Daoy (cell line): ENCODE data around the gene GLYR1. TPM values are rescaled to one million over a fixed set of nuclear protein-coding genes. Genes with fewer than 3 reads are reported as not detected.

Experiments used
- DNase-seq: peaks from one replicate; pipeline ENCODE4 v3.0.0-alpha.2; 2015; ENCODE audit warnings: low read depth
- total RNA-seq: library from RNA; depleted of rRNA; stranded (reverse); fragments of >200 nt; shearing (Covaris generic); gene quantifications from 2 replicates; pipeline ENCODE4 v1.2.3, GENCODE V29; 2014

GLYR1 gene
- total RNA-seq, 1 experiment from 2014 or later, result 25.7 TPM

- no peak for DNase-seq
Measured at GRCh38 chr16:4880006-4880580, 33.0 kb upstream of the GLYR1 start.

DNA sequence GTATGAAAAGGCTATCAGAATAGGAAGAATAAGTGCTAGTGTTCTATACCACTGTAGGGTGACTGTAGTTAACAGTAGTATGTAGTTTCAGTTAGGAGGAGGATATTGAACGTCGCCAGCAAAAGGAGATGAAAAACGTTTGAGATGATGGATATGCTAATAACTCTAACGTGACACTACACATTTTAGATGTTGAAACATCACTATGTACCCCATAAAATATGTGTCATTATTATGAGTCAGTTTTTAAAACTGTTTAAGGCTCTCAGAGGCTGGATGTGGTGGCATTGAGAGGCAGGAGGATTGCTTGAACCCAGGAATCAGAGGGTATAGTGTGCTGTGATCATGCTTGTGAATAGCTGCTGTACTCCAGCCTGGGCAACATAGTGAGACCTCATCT is 32.0 kb upstream of the GLYR1 start:
- no peak for DNase-seq

DNA sequence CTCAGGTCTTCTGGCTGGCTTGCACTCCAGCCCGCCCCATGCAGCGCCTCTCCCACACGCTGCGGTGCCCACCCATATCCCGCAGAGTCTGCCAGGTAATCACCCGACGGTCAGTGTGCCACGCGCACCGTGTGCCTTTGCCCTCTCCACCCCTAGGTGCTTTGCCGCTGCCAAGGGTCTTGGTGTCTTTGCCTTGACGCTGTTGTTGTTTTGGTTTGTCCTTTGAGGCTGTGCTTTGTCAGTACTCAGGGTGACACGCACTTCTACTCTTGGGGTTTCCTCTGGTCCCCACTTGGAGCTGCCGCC is 30.2 kb upstream of the GLYR1 start:
- DNase-seq, result no peak

GRCh38 chr16:4876646-4877379 is 29.7 kb upstream of the GLYR1 start:
- no peak for DNase-seq

DNA sequence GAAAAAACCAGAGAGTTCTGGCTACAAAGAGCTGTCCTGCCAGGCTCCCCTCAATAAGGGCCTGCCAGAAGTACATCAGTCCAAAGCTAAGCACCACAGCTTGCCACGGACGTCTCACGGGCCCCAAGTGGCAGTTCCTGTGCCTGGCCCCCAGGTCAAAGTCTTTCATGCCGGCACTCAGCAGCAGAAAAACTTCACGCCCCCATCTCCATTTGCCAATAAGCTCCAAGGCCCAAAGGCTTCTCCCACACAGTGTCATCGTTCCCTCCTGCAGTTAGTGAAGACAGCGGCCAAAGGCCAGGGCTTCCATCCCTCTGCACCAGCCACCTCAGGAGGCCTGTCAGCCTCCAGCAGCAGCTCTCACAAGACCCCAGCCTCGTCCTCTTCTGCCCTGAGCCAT is 27.6 kb upstream of the GLYR1 start:
- no peak for DNase-seq

- no peak for DNase-seq
Measured at GRCh38 chr16:4873091-4873490, 26.0 kb upstream of the GLYR1 start.

DNA sequence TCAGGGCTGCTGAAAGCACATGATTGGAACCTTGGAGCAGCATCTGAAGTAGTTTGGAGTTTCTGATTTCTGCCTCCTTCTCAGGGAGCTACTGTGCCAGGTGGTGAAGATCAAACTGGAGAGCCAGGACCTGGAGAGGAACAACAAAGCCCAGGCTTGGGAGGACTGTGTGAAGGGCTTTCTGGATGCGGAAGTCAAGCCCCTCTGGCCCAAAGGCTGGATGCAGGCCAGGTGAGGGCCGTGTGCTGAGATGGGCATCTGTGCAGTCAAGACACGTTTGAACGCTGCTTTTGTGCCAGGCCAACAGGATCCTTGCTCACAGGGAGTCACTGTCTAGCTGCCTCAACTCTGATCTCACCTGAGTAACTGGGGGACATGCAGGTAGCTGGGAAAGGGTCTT is 24.0 kb upstream of the GLYR1 start:
- no peak for DNase-seq

DNA sequence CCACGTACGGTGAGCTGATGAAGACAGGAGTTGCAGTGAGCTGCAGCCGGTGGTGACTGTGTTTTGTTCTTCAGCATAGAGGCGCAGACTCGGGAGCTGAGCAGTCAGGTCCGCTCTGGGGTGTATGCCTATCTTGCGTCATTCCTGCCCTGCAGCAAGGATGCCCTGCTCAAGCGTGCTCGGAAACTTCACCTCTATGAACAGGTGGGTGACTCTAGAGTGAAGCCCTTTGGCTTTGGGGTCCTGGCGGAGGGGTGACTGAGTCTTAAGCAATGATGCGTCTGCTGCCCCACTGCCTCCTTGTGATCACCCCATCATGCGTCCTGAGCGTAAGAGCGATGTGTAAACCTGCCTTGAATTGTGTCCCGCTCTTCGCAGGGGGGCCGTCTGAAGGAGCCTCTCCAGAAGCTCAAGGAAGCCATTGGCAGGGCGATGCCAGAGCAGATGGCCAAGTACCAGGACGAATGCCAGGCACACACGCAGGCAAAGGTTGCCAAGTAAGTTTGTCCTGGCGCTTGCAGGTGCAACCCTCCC is 23.1 kb upstream of the GLYR1 start:
- DNase-seq, result no peak

- no peak for DNase-seq
Measured at GRCh38 chr16:4869147-4869805, 22.2 kb upstream of the GLYR1 start.

DNA sequence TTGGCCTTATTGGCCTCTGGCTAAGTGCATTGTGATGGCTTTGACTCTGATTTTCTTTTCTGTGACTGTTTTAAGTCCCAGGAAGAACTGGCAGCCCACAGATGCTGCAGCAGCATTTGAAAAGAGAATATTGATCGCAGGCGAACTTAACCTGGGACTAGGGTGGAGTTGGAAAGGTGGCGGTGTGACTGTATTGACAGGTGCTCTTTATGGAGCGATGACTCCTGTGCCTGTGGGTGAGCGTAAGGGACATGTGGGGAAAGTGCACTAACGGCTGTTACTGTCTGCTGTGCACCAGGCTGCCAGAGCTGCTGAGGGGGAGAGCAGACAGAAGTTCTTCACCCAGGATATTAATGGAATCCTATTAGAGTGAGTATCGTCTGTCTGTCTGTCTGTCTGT is 21.4 kb upstream of the GLYR1 start:
- no peak for DNase-seq

DNA sequence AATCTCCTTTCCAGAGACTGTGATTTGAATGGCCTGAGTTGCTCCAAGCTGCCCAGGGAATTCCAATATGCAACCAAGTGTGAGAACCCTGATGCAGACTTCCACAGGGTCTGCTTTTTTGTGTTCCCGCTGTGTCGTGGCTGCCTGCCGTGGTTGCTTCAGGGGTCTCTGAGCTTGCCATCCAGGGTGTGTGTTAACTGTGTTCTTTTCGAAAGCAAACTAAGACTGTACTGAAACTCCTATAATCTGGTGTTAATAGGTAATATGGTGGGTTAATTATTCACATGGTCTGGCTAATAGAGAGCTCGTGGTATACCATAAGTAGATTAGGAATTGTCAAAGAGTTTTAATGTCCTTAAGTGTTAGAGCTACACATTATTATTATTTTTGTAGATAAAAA is 20.9 kb upstream of the GLYR1 start:
- no peak for DNase-seq

DNA sequence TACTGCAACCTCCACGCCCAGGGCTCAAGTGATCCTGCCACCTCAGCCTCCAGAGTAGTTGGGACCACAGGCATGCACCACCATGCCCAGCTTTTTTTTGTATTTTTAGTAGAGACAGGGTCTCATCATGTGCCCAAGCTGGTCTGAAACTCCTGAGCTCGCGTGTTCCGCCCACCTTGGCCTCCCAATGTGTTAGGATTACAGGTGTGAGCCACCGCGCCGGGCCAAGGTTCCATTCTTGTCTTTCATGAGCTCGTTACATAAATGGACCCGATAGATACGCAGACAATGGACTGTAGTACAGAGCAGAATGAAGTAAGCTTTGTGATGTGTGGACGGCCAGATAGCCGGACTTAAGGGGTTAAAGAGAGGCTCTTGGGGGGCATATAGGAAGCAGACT is 19.5 kb upstream of the GLYR1 start:
- DNase-seq, result no peak

DNA sequence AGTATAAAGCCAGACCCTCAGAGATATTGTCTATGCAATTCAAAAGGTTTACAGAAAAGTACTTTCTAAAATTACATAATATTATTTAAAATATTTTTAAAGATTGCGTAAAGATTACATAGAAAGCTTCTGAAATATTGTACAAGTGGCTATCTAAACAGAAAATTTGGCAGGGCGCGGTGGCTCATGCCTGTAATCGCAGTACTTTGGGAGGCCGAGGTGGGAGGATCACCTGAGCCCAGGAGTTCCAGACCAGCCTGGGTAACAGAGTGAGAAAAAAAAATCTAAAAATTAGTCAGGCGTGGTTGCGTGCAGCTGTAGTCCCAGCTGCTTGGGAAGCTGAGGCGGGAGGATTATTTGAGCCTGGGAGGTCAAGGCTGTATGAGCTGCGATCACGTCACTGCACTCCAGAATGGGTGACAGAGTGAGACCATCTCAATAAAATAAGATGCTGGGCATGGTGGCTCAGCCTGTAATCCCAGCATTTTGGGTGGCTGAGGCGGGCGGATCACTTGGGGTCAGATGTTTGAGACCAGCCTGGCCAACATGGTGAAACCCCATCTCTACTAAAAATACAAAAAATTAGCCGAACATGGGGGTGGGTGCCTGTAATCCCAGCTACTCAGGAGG is 18.3 kb upstream of the GLYR1 start:
- DNase-seq, result no peak

DNA sequence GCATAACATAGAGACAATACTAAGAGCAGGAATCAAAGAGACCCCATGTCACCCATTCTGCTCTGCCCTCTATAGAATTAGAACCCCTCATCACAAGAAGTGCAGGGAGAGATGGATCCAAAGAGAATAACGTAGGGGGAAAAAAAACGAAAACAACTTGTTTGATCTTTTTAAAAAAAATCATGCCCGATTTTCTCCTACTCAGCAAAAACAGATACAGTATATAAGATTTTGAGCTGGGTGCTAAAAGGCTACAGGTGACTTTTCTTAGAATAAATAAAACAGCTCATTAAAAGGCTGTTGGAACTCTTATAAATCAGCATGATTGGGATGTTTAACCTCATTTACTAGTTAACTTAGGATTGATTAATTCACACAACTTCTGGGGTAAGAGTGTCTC is 17.6 kb upstream of the GLYR1 start:
- no peak for DNase-seq

- DNase-seq, result peak; percentile 29
Measured at GRCh38 chr16:4862639-4863038, 15.6 kb upstream of the GLYR1 start.

DNA sequence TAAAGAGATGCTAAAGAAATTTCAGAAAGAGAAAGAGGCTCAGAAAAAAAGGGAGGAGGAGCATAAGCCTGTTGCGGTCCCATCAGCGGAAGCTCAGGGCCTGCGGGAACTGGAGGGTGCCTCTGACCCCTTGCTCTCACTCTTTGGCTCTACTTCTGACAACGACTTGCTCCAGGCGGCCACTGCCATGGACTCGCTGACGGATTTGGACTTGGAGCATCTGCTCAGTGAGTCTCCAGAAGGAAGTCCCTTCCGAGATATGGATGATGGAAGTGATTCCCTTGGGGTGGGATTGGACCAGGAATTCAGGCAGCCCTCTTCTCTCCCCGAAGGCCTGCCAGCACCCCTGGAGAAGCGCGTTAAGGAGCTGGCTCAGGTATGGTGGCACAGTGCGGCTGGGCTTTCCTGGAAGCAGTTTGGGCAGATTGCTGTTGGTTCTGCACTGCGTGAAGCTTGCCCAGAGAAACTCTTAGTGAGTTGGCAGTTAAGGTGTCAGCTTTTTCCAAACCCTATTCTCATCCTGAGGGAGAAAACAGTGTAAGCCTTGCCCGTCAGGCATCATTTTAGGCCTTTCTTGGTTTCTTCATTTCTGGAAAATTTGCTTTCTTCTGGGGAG is 13.7 kb upstream of the GLYR1 start:
- no peak for DNase-seq

DNA sequence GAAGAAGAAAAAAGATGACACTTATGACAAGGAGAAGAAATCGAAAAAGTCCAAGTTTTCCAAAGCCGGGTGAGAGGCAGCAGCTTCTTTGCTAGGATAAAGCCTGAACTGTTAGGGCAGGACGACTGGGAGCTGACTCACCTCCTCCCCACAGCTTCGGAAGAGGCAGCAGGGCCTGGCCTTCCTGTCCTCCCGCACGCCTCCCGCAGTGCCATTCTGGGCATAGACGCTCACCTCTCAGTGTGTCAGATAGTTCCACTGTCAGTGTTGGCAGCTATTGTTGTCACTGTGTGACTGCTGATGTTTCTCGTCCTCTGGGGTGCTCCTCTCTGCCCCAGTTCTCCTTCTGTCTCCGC is 12.8 kb upstream of the GLYR1 start:
- peak; percentile 70 for DNase-seq

DNA sequence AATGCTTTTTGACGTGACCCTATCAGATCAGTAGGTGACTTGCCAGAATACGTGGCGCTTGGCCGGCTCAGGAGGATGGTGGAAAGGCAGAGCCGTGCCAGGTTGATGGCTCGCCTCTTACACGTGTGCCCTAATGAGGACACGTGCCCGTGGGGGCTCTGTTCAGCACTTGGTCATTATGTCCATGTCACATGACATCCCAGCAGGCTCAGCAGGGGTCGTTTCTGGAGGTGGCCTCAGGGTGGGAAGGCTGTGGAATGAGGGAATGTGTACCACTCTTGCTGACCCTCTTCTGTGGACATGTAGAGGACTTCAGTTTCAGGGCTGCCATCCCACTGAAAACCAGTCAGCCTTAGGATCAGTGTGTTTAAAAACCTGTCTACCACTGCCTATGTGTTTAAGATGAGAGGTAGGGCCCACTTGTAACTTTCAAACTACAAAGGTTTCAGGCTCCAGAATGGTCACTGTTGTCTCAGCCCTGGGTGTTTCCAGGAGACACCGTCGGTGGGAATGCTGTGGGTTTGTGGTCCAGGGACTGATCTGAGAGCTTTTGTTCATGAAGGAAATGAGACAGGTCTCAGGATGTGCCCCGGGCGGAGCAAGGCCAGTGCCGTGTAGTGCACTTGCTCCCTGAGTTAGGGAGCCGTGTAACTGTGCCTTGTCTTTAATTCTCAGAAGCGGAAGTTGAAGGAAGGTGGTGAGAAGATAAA is 12.3 kb upstream of the GLYR1 start:
- peak; percentile 55 for DNase-seq

DNA sequence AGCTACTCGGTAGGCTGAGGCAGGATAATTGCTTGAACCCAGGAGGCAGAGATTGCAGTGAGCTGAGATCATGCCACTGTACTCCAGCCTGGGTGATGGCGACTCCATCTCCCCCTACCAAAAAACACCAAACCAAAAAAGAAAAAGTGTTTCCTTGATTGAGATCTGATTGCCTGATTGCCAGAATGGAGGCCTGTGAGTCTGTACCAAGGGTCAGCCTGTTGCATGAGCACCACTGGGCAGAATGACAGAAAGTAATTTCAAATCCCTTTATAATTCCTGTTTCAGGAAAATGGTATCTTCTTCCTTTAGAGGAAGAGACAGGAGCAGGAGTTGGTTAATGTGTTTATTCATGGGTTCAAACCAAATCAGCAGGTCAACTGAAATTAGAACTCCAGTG is 8.7 kb upstream of the GLYR1 start:
- DNase-seq, result no peak

DNA sequence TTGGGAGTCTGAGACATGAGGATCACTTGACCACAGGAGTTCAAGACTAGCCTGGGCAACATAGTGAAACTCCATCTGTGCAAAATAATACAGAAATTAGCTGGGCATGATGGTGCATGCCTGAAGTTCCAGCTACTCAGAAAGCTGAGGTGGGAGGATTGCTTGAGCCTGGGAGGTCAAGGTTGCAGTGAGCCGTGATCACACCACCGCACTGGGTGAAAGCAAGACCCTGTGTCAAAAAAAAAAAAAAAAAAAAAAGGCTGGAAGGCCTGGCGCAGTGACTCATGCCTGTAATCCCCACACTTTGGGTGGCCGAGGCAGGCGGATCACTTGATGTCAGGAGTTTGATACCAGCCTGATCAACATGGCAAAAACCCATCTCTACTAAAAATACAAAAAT is 8.3 kb upstream of the GLYR1 start:
- no peak for DNase-seq

- DNase-seq, result peak; percentile 46
Measured at GRCh38 chr16:4852221-4852872, 5.3 kb upstream of the GLYR1 start.
